DND-41 (cell line): ENCODE data around the gene DNAH17.

ENCODE experiments used
- CTCF ChIP-seq: IDR thresholded peaks from 2 replicates; pipeline ENCODE4 v1.5.1; 2012; ENCODE audit warnings: borderline replicate concordance, low read length, moderate library complexity, mild to moderate bottlenecking; ENCODE audit not compliant: poor library complexity, severe bottlenecking; ENCODE audit errors: extremely low read depth
- EZH2 ChIP-seq: IDR thresholded peaks from 3 replicates; pipeline ENCODE4 v1.6.1; 2012; ENCODE audit warnings: borderline replicate concordance, low read depth, mild to moderate bottlenecking, moderate library complexity, low read length, inconsistent platforms; ENCODE audit not compliant: severe bottlenecking

- no peak for TF ChIP-seq CTCF
- no peak for TF ChIP-seq EZH2
These were observed 175.3 kb downstream of the DNAH17 start for GRCh38 chr17:78401891-78402290.
